ENCODE data around the gene NOS1AP.

Gene NOS1AP

GRCh38 chr1:162304736-162305135 lies 235.2 kb downstream of the NOS1AP start:
- DNase-seq, result no peak

- DNase-seq, result no peak
Measured at GRCh38 chr1:162305969-162306368, 236.5 kb downstream of the NOS1AP start.

GRCh38 chr1:162310337-162310736 lies 240.8 kb downstream of the NOS1AP start:
- no peak for DNase-seq

GRCh38 chr1:162314206-162314605 lies 244.7 kb downstream of the NOS1AP start:
- DNase-seq, result no peak

- no peak for DNase-seq
Measured at GRCh38 chr1:162315673-162316072, 246.2 kb downstream of the NOS1AP start.

GRCh38 chr1:162316187-162316586 lies 246.7 kb downstream of the NOS1AP start:
- DNase-seq, result no peak

- DNase-seq, result no peak
Measured at GRCh38 chr1:162317621-162318020, 248.1 kb downstream of the NOS1AP start.

GRCh38 chr1:162319493-162320175 lies 250.1 kb downstream of the NOS1AP start:
- no peak for DNase-seq

- no peak for DNase-seq
Measured at GRCh38 chr1:162321809-162322422, 252.4 kb downstream of the NOS1AP start.

GRCh38 chr1:162323023-162323422 lies 253.5 kb downstream of the NOS1AP start:
- no peak for DNase-seq

GRCh38 chr1:162324396-162324795 lies 254.9 kb downstream of the NOS1AP start:
- no peak for DNase-seq

GRCh38 chr1:162326559-162326958 lies 257.1 kb downstream of the NOS1AP start:
- no peak for DNase-seq

- no peak for DNase-seq
Measured at GRCh38 chr1:162327144-162327787, 257.8 kb downstream of the NOS1AP start.

GRCh38 chr1:162327788-162328165 lies 258.3 kb downstream of the NOS1AP start:
- no peak for DNase-seq

GRCh38 chr1:162328512-162328911 lies 259.0 kb downstream of the NOS1AP start:
- DNase-seq, result no peak

- DNase-seq, result no peak
Measured at GRCh38 chr1:162329826-162330225, 260.3 kb downstream of the NOS1AP start.

- no peak for DNase-seq
Measured at GRCh38 chr1:162333991-162334390, 264.5 kb downstream of the NOS1AP start.

- DNase-seq, result peak; percentile 57
Measured at GRCh38 chr1:162335126-162335525, 265.6 kb downstream of the NOS1AP start.

GRCh38 chr1:162336621-162337285 lies 267.3 kb downstream of the NOS1AP start:
- DNase-seq, result no peak

GRCh38 chr1:162342452-162342983 lies 273.0 kb downstream of the NOS1AP start:
- no peak for DNase-seq

- no peak for DNase-seq
Measured at GRCh38 chr1:162343470-162343869, 274.0 kb downstream of the NOS1AP start.

GRCh38 chr1:162347281-162347680 lies 277.8 kb downstream of the NOS1AP start:
- no peak for DNase-seq

- DNase-seq, result no peak
Measured at GRCh38 chr1:162349635-162350330, 280.3 kb downstream of the NOS1AP start.

All from left hindlimb (tissue), 1 donor.